Heart right ventricle (tissue), 16 donors: ENCODE measurements around the gene FLNB. TPM values are rescaled to one million over a fixed set of nuclear protein-coding genes. Genes with fewer than 3 reads are reported as not detected.

ENCODE experiments used
- ATAC-seq, 8 donors: fragments of 200-7000 bp; cut with Tn5 transposase; one replicate each; pipeline ENCODE4 v1.9.1; 2020; ENCODE audit warnings: mild to moderate bottlenecking in 8 of 8, moderate library complexity in 8 of 8, moderate number of reproducible peaks in 1 of 8
- DNase-seq, 2 donors: peaks; one replicate each; pipeline ENCODE4 v3.0.0-alpha.2; 2020
- H3K27ac ChIP-seq, 10 donors: fragments of 200-600 bp; sonication (generic) in 2 of 10; one replicate each; pipeline versions ENCODE4 v1.5.0 to v1.8.0; 2020 to 2022; ENCODE audit warnings: mild to moderate bottlenecking in 3 of 10
- H3K27me3 ChIP-seq, 7 donors: fragments of 200-600 bp; one replicate each; pipeline ENCODE4 v1.8.0; 2021 to 2022; ENCODE audit warnings: mild to moderate bottlenecking in 2 of 7
- H3K36me3 ChIP-seq, 9 donors: fragments of 200-600 bp; sonication (generic) in 1 of 9; one replicate each; pipeline versions ENCODE4 v1.5.0 to v1.8.0; 2020 to 2022; ENCODE audit warnings: mild to moderate bottlenecking in 2 of 9
- H3K4me1 ChIP-seq, 9 donors: fragments of 200-600 bp; sonication (generic) in 1 of 9; one replicate each; pipeline versions ENCODE4 v1.5.0 to v1.8.0; 2020 to 2022; ENCODE audit warnings: mild to moderate bottlenecking in 4 of 9
- H3K4me3 ChIP-seq, 10 donors: fragments of 200-600 bp; sonication (generic) in 2 of 10; one replicate each; pipeline versions ENCODE4 v1.5.0 to v1.8.0; 2020 to 2022; ENCODE audit warnings: mild to moderate bottlenecking in 7 of 10, moderate library complexity in 2 of 10
- H3K9me3 ChIP-seq, 11 donors: fragments of 200-600 bp in 10 of 11; sonication (generic) in 2 of 11; one replicate each; pipeline versions ENCODE4 v1.5.0 to v1.8.0; 2013 to 2022; ENCODE audit warnings: mild to moderate bottlenecking in 2 of 11, control low read depth in 1 of 11, moderate library complexity in 1 of 11
- CTCF ChIP-seq, 9 donors: fragments of 200-600 bp; sonication (generic) in 2 of 9; IDR thresholded peaks; one replicate each; pipeline versions ENCODE4 v1.5.0 to v1.8.0; 2021 to 2022; ENCODE audit warnings: antibody characterized with exemption in 9 of 9, mild to moderate bottlenecking in 5 of 9, moderate library complexity in 1 of 9
- WGBS, 2 donors: extraction: QIAGEN DNeasy Blood & Tissue Kit; methylation state at CpG; one replicate each; pipeline ENCODE4 v1.1.7; 2013; ENCODE audit warnings: inconsistent platforms in 1 of 2; 5-methylcytosine and 5-hydroxymethylcytosine counted together
- intact Hi-C, 10 donors: fragments of 100-400 bp; cut with DNase I; formaldehyde crosslinking; loops; one replicate each; pipeline versions ENCODE4 v1.11.1 to v1.14.2; 2022
- polyA plus RNA-seq, 2 donors: library from polyadenylated mRNA; stranded (reverse); fragments of 200-250 nt; gene quantifications; one replicate each; pipeline ENCODE4 v1.2.3, GENCODE V29; 2013
- total RNA-seq, 10 donors: library from RNA; stranded (reverse); fragmentation: NEBNext Ultra II Directional in 3 of 10; extraction: Animal tissue kit (Norgen Biotek cat#: 25700) in 3 of 10; gene quantifications; one replicate each; pipeline versions ENCODE4 v1.2.1 to v1.2.4, GENCODE V29; 2021 to 2023
- donor health status: Arrhythmogenic right ventricular cardiomyopathy.
- donor health status: ischemic (EF 13 %, LVEDD 7.1; RV severe dilation, severe dysfunction).
- donor health status: healthy with polysubstance abuse.
- donor health status: DM: no; HTN: yes; CAD: no.
- donor health status: DM: no; HTN: no; CAD: no.
- donor health status: ischemic (EF 25% LVEDD 6.9; RV normal size, moderate dysfunction).
- donor health status: ischemic (EF 25% LVEDD 5.7; RV mildly dilated, moderate dysfunction).
- donor health status: healthy.
- donor health status: DM: yes; HTN: yes; CAD: no.
- donor health status: Ischemic cardiomyopathy.
- donor health status: ischemic (EF 35%, LVEDD 5.7; RV mildly dilated, moderate dysfunction).
- donor health status: nonischemic (EF 11% LVEDD 7.7; RV severe dilation, severe dysfunction).
- donor health status: DM: yes; HTN: yes; CAD: no.
- donor health status: PGD.
- donor health status: ischemic (EF 29% LVEDD 5.4; RV normal size, mild dysfunction).
- donor health status: nonischemic (EF 23%, LVEDD 6.1; RV moderate dilation, normal function).

FLNB gene
- total and polyA plus RNA-seq, 12 donors: 27.4 to 65.3 (median 38.6) TPM

GRCh38 chr3:58134468-58134867 lies 126.2 kb downstream of the FLNB start:
- Histone ChIP-seq H3K36me3 (peaks cover 0 to 100% (median 30%) of the 10 kb centered on the region in 9 donors), H3K4me1 (peaks cover 0 to 15% (median 0%) of the 10 kb centered on the region in 9 donors), H3K27me3 (no peaks in the 10 kb centered on the region), H3K9me3 (no peaks in the 10 kb centered on the region), H3K4me3 (no peak overlapping the region), H3K27ac (peak overlapping the region in 1 of 10 donors; percentile 77)
- no peak for DNase-seq
- no peak for ATAC-seq
- no peak for TF ChIP-seq CTCF (IDR thresholded peaks at IDR 0.05)
- intact Hi-C loops: no loop called here
- 94 to 98% methylated on average over 5 of the region's 5 CpGs for WGBS, 2 donors

GRCh38 chr3:58135712-58136543 lies 127.7 kb downstream of the FLNB start:
- intact Hi-C loops: no loop called here
- peaks cover 0 to 15% (median 0%) of the 10 kb centered on the region in 9 donors for H3K4me1 ChIP-seq
- DNase-seq (peak; percentile 41 to 51), ATAC-seq (peak; percentile 29 to 89 (median 82))
- peak in 6 of 9 donors; percentile 24 to 47 (median 36) for TF ChIP-seq CTCF (IDR thresholded peaks at IDR 0.05)
- peak overlapping the region in 7 of 10 donors; percentile 15 to 77 (median 46) for H3K27ac ChIP-seq
- H3K9me3 ChIP-seq: no peaks in the 10 kb centered on the region
- peaks cover 0 to 99% (median 32%) of the 10 kb centered on the region in 9 donors for H3K36me3 ChIP-seq
- WGBS, 2 donors: 60 to 74% methylated on average over 14 of the region's 14 CpGs
- H3K4me3 ChIP-seq: no peak overlapping the region
- H3K27me3 ChIP-seq: no peaks in the 10 kb centered on the region

- DNase-seq (no peak), ATAC-seq (no peak)
- 88 to 91% methylated on average over 4 of the region's 4 CpGs for WGBS, 2 donors
- Histone ChIP-seq H3K27ac (peak overlapping the region in 1 of 10 donors; percentile 77), H3K36me3 (peaks cover 0 to 100% (median 35%) of the 10 kb centered on the region in 9 donors), H3K9me3 (no peaks in the 10 kb centered on the region), H3K4me3 (no peak overlapping the region), H3K4me1 (peaks cover 0 to 15% (median 0%) of the 10 kb centered on the region in 9 donors), H3K27me3 (no peaks in the 10 kb centered on the region)
- intact Hi-C loops: no loop called here
- TF ChIP-seq CTCF (IDR thresholded peaks at IDR 0.05): no peak
Measured at GRCh38 chr3:58137306-58137705, 129.1 kb downstream of the FLNB start.

- H3K36me3 ChIP-seq: peaks cover 0 to 100% (median 58%) of the 10 kb centered on the region in 9 donors
Measured at GRCh38 chr3:58141766-58142345, 133.6 kb downstream of the FLNB start.

More at GRCh38 chr3:58141766-58142345, 133.6 kb downstream of the FLNB start:
- no peaks in the 10 kb centered on the region for H3K9me3 ChIP-seq
- no peak overlapping the region for H3K27ac ChIP-seq
- intact Hi-C loops: no loop called here
- whole genome bisulfite sequencing, 2 donors: 93 to 94% methylated on average over 12 of the region's 12 CpGs
- DNase-seq (no peak), ATAC-seq (no peak)
- no peaks in the 10 kb centered on the region for H3K4me1 ChIP-seq
- no peaks in the 10 kb centered on the region for H3K27me3 ChIP-seq
- TF ChIP-seq CTCF (IDR thresholded peaks at IDR 0.05): no peak
- no peak overlapping the region for H3K4me3 ChIP-seq
